Tibial nerve (tissue), 4 donors: ENCODE results near the gene CABYR.

Experiments used
- EP300 ChIP-seq, 2 donors: sonication (generic); formaldehyde crosslinking; IDR thresholded peaks; one replicate each; pipeline ENCODE4 v1.6.1; 2017; ENCODE audit warnings: antibody characterized with exemption in 2 of 2, mild to moderate bottlenecking in 1 of 2
- POLR2A ChIP-seq, 2 donors: fragments of 450-650 bp; IDR thresholded peaks; one replicate each; pipeline ENCODE4 v1.6.1; 2017; ENCODE audit warnings: antibody characterized with exemption in 2 of 2, mild to moderate bottlenecking in 2 of 2, moderate library complexity in 2 of 2
- TF ChIP-seq, protein P1 (sequence below), 5 experiments: fragments of 200-600 bp in 3 of 5; fragments of 450-650 bp in 2 of 5; sonication (generic) in 3 of 5; IDR thresholded peaks; one replicate each; pipeline ENCODE4 v1.5.1; 2016 to 2019; ENCODE audit warnings: antibody characterized with exemption in 5 of 5, mild to moderate bottlenecking in 3 of 5, moderate library complexity in 2 of 5

DNA sequence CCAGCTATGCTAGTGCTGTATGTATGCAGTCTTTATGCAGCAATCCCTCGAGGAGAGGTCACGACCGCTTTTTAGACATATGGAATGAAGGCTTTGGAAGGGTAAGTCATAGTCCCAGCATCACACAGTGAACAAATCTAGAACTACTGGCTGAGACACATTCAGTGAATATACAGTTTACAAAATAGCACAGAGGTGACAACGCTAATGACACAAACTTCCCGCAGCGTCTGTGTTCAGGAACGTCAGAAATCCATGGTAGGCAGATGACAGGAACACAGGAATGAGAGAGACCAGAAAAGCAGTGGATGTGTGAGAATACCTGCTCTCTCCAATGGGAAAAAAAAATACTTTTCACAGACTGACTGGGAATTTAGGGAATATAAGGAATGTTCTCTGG is 29.6 kb downstream of the CABYR start:
- TF ChIP-seq EP300 (IDR thresholded peaks at IDR 0.05), result no peak
- TF ChIP-seq, protein P1, sequence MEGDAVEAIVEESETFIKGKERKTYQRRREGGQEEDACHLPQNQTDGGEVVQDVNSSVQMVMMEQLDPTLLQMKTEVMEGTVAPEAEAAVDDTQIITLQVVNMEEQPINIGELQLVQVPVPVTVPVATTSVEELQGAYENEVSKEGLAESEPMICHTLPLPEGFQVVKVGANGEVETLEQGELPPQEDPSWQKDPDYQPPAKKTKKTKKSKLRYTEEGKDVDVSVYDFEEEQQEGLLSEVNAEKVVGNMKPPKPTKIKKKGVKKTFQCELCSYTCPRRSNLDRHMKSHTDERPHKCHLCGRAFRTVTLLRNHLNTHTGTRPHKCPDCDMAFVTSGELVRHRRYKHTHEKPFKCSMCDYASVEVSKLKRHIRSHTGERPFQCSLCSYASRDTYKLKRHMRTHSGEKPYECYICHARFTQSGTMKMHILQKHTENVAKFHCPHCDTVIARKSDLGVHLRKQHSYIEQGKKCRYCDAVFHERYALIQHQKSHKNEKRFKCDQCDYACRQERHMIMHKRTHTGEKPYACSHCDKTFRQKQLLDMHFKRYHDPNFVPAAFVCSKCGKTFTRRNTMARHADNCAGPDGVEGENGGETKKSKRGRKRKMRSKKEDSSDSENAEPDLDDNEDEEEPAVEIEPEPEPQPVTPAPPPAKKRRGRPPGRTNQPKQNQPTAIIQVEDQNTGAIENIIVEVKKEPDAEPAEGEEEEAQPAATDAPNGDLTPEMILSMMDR (IDR thresholded peaks at IDR 0.05), result no peak
- TF ChIP-seq POLR2A (IDR thresholded peaks at IDR 0.05), result no peak
